ENCODE results near the gene P2RX5.

Gene P2RX5

GRCh38 chr17:3667366-3668278 lies 28.3 kb downstream of the P2RX5 start (continued):
- TF ChIP-seq ZBTB11 (tag by site-specific recombination; conservative IDR thresholded peaks at IDR 0.05; ENCODE audit: low read depth) (0 out of 2 replicates have a peak, but pooled peaks have one; percentile 37), ZNF19 (tag by site-specific recombination; IDR thresholded peaks at IDR 0.05; ENCODE audit: low read depth) (no peak), ZFP69B (tag by site-specific recombination; IDR thresholded peaks at IDR 0.05) (no peak), ZNF391 (tag by site-specific recombination; IDR thresholded peaks at IDR 0.05; ENCODE audit: borderline replicate concordance, low read depth) (no peak), ZEB2 (tag by site-specific recombination; IDR thresholded peaks at IDR 0.05) (peak; percentile 68), EGR2 (tag by site-specific recombination; IDR thresholded peaks at IDR 0.05; ENCODE audit: low read depth) (peak; percentile 75), SCRT2 (tag by site-specific recombination; IDR thresholded peaks at IDR 0.05) (peak; percentile 55), SP2 (tag by site-specific recombination; IDR thresholded peaks at IDR 0.05) (peak; percentile 51), ZNF501 (tag by site-specific recombination; IDR thresholded peaks at IDR 0.05) (peak; percentile 90; the same call in 1 of the 2 replicates), PRDM10 (tag by site-specific recombination; IDR thresholded peaks at IDR 0.05) (0 out of 2 replicates have a peak, but pooled peaks have one; percentile 29)

- no peak overlapping the region for H3K4me3 ChIP-seq (ENCODE audit: low read depth, low read length)
- peaks cover 8% of the 10 kb centered on the region; the same call in 1 of the 2 replicates for H3K4me1 ChIP-seq (ENCODE audit: control insufficient read depth, insufficient read depth, low read length)
- H3K9me3 ChIP-seq (ENCODE audit: control insufficient read depth, insufficient read depth, low read depth, low read length) = no peaks in the 10 kb centered on the region
- H3K27ac ChIP-seq (ENCODE audit: extremely low read depth, low read depth, low read length) = no peak overlapping the region
- POLR2A ChIA-PET = interaction anchor here (0.7 to 4.4 kb wide), 4 partner anchors 8 to 81 kb away, joined by 3 to 75 read pairs (median 22); partner anchors contain the start of genes CTNS, HASPIN and SHPK
- CTCF ChIA-PET = interaction anchor here (0.9 to 1.8 kb wide), 3 partner anchors 19 to 161 kb away, joined by 3 to 8 read pairs (median 3); no protein-coding TSS in a partner anchor
- no peak for TF ChIP-seq CTCF (tag by site-specific recombination; IDR thresholded peaks at IDR 0.05)
- peaks cover 7 to 39% of the 10 kb centered on the region in 2 experiments; a peak in 2 of 3 replicates for H3K36me3 ChIP-seq (ENCODE audit: control insufficient read depth in 2 of 2, insufficient read depth in 1 of 2, low read length in 2 of 2)
Measured at GRCh38 chr17:3666516-3666915, 29.4 kb downstream of the P2RX5 start.

DNA sequence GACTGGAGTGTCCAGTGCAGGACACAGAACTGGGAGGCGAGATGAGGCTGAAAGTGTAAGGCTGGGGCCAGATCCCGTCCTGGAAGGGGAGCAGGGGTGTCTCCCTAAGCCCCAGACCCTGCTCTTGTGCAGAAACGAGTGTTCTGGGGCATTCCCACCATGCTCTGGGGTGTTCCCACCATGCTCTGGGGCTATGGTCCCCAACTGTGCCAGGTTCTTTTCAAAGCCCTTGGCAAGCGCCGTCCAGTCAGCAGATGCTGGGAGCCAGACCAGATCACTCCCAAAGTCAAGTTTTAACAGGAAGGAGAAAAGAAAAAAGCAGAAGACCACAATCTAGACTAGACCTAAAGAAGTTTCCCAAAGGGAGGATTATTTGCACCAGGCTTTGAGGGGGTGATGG lies 30.1 kb downstream of the P2RX5 start:
- POLR2A ChIA-PET = interaction anchor here (4.4 kb wide), 1 partner anchor 29 kb away, joined by 75 read pairs; the partner anchor contains the start of genes CTNS and SHPK
- peaks cover under 1 to 45% of the 10 kb centered on the region in 2 experiments; a peak in 2 of 3 replicates for H3K36me3 ChIP-seq (ENCODE audit: control insufficient read depth in 2 of 2, insufficient read depth in 1 of 2, low read length in 2 of 2)
- CTCF ChIA-PET = no interaction called here
- TF ChIP-seq HOXC10 (CRISPR knock-in tag; IDR thresholded peaks at IDR 0.05) = no peak
- TF ChIP-seq ZNF10 (tag by site-specific recombination; IDR thresholded peaks at IDR 0.05) = no peak
- TF ChIP-seq, protein P1, sequence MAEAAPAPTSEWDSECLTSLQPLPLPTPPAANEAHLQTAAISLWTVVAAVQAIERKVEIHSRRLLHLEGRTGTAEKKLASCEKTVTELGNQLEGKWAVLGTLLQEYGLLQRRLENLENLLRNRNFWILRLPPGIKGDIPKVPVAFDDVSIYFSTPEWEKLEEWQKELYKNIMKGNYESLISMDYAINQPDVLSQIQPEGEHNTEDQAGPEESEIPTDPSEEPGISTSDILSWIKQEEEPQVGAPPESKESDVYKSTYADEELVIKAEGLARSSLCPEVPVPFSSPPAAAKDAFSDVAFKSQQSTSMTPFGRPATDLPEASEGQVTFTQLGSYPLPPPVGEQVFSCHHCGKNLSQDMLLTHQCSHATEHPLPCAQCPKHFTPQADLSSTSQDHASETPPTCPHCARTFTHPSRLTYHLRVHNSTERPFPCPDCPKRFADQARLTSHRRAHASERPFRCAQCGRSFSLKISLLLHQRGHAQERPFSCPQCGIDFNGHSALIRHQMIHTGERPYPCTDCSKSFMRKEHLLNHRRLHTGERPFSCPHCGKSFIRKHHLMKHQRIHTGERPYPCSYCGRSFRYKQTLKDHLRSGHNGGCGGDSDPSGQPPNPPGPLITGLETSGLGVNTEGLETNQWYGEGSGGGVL (tag by site-specific recombination; IDR thresholded peaks at IDR 0.05) = no peak
- no peak for TF ChIP-seq ZNF341 (tag by site-specific recombination; IDR thresholded peaks at IDR 0.05; ENCODE audit: low read depth)
- no peak for TF ChIP-seq ZNF645 (tag by site-specific recombination; IDR thresholded peaks at IDR 0.05)
- no peak for TF ChIP-seq ZNF2 (tag by site-specific recombination; IDR thresholded peaks at IDR 0.05)
- TF ChIP-seq ZNF324 (tag by site-specific recombination; IDR thresholded peaks at IDR 0.05) = no peak
- TF ChIP-seq ZNF660 (tag by site-specific recombination; IDR thresholded peaks at IDR 0.05) = no peak

More for the DNA sequence above, 30.1 kb downstream of the P2RX5 start:
- H3K9me3 ChIP-seq (ENCODE audit: control insufficient read depth, insufficient read depth, low read depth, low read length) = no peaks in the 10 kb centered on the region
- no peak overlapping the region for H3K4me3 ChIP-seq (ENCODE audit: low read depth, low read length)
- no peak overlapping the region for H3K27ac ChIP-seq (ENCODE audit: extremely low read depth, low read depth, low read length)
- H3K4me1 ChIP-seq (ENCODE audit: control insufficient read depth, insufficient read depth, low read length) = peaks cover 8% of the 10 kb centered on the region; the same call in 1 of the 2 replicates

Measured in HEK293 (cell line).